ENCODE measurements around the gene RGS12. TPM values are rescaled to one million over a fixed set of nuclear protein-coding genes. Genes with fewer than 3 reads are reported as not detected.

RGS12 gene
- total and polyA plus RNA-seq, 2 experiments from 2014 or later = 8.0 to 19.0 TPM

DNA sequence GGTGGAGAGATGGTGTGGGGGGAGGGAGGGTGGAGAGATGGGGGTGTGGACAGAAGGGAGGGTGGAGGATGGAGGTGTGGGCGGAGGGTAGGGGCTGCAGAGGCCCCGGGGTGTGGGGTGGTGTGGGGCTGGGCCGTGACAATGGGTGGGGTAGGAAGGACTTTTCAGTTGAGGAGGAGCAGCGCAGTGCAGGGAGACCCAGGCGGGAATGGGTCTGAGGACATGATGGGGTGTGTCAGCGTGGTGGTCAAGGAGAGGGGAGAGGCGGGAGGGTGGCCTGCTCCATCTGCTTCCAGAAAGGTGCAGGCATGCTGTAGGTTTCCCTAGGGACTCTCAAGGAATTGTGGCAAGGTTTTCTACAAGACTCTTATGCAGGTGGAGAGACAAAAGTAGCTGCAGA, 48.9 kb downstream of the RGS12 start:
- TF ChIP-seq, protein P1, sequence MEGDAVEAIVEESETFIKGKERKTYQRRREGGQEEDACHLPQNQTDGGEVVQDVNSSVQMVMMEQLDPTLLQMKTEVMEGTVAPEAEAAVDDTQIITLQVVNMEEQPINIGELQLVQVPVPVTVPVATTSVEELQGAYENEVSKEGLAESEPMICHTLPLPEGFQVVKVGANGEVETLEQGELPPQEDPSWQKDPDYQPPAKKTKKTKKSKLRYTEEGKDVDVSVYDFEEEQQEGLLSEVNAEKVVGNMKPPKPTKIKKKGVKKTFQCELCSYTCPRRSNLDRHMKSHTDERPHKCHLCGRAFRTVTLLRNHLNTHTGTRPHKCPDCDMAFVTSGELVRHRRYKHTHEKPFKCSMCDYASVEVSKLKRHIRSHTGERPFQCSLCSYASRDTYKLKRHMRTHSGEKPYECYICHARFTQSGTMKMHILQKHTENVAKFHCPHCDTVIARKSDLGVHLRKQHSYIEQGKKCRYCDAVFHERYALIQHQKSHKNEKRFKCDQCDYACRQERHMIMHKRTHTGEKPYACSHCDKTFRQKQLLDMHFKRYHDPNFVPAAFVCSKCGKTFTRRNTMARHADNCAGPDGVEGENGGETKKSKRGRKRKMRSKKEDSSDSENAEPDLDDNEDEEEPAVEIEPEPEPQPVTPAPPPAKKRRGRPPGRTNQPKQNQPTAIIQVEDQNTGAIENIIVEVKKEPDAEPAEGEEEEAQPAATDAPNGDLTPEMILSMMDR (conservative IDR thresholded peaks at IDR 0.05; ENCODE audit: low read depth in 2 of 2) = no peak
- TF ChIP-seq NANOG (IDR thresholded peaks at IDR 0.05; ENCODE audit: borderline replicate concordance) = no peak
- TF ChIP-seq POLR2AphosphoS5 (IDR thresholded peaks at IDR 0.05; ENCODE audit: low read depth) = no peak
- no peak for TF ChIP-seq JUNB (IDR thresholded peaks at IDR 0.05; ENCODE audit: unreplicated experiment)
- TF ChIP-seq EZH2 (IDR thresholded peaks at IDR 0.05; ENCODE audit: low read depth, unreplicated experiment) = no peak
- TF ChIP-seq, protein P2, sequence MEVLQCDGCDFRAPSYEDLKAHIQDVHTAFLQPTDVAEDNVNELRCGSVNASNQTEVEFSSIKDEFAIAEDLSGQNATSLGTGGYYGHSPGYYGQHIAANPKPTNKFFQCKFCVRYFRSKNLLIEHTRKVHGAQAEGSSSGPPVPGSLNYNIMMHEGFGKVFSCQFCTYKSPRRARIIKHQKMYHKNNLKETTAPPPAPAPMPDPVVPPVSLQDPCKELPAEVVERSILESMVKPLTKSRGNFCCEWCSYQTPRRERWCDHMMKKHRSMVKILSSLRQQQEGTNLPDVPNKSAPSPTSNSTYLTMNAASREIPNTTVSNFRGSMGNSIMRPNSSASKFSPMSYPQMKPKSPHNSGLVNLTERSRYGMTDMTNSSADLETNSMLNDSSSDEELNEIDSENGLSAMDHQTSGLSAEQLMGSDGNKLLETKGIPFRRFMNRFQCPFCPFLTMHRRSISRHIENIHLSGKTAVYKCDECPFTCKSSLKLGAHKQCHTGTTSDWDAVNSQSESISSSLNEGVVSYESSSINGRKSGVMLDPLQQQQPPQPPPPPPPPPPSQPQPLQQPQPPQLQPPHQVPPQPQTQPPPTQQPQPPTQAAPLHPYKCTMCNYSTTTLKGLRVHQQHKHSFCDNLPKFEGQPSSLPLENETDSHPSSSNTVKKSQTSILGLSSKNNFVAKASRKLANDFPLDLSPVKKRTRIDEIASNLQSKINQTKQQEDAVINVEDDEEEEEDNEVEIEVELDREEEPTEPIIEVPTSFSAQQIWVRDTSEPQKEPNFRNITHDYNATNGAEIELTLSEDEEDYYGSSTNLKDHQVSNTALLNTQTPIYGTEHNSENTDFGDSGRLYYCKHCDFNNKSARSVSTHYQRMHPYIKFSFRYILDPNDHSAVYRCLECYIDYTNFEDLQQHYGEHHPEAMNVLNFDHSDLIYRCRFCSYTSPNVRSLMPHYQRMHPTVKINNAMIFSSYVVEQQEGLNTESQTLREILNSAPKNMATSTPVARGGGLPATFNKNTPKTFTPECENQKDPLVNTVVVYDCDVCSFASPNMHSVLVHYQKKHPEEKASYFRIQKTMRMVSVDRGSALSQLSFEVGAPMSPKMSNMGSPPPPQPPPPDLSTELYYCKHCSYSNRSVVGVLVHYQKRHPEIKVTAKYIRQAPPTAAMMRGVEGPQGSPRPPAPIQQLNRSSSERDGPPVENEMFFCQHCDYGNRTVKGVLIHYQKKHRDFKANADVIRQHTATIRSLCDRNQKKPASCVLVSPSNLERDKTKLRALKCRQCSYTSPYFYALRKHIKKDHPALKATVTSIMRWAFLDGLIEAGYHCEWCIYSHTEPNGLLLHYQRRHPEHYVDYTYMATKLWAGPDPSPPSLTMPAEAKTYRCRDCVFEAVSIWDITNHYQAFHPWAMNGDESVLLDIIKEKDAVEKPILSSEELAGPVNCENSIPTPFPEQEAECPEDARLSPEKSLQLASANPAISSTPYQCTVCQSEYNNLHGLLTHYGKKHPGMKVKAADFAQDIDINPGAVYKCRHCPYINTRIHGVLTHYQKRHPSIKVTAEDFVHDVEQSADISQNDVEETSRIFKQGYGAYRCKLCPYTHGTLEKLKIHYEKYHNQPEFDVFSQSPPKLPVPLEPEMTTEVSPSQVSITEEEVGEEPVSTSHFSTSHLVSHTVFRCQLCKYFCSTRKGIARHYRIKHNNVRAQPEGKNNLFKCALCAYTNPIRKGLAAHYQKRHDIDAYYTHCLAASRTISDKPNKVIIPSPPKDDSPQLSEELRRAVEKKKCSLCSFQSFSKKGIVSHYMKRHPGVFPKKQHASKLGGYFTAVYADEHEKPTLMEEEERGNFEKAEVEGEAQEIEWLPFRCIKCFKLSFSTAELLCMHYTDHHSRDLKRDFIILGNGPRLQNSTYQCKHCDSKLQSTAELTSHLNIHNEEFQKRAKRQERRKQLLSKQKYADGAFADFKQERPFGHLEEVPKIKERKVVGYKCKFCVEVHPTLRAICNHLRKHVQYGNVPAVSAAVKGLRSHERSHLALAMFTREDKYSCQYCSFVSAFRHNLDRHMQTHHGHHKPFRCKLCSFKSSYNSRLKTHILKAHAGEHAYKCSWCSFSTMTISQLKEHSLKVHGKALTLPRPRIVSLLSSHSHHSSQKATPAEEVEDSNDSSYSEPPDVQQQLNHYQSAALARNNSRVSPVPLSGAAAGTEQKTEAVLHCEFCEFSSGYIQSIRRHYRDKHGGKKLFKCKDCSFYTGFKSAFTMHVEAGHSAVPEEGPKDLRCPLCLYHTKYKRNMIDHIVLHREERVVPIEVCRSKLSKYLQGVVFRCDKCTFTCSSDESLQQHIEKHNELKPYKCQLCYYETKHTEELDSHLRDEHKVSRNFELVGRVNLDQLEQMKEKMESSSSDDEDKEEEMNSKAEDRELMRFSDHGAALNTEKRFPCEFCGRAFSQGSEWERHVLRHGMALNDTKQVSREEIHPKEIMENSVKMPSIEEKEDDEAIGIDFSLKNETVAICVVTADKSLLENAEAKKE (CRISPR knock-in tag; IDR thresholded peaks at IDR 0.05) = no peak
- TF ChIP-seq, protein P3, sequence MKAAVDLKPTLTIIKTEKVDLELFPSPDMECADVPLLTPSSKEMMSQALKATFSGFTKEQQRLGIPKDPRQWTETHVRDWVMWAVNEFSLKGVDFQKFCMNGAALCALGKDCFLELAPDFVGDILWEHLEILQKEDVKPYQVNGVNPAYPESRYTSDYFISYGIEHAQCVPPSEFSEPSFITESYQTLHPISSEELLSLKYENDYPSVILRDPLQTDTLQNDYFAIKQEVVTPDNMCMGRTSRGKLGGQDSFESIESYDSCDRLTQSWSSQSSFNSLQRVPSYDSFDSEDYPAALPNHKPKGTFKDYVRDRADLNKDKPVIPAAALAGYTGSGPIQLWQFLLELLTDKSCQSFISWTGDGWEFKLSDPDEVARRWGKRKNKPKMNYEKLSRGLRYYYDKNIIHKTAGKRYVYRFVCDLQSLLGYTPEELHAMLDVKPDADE (IDR thresholded peaks at IDR 0.05) = no peak
- TF ChIP-seq, protein P4, sequence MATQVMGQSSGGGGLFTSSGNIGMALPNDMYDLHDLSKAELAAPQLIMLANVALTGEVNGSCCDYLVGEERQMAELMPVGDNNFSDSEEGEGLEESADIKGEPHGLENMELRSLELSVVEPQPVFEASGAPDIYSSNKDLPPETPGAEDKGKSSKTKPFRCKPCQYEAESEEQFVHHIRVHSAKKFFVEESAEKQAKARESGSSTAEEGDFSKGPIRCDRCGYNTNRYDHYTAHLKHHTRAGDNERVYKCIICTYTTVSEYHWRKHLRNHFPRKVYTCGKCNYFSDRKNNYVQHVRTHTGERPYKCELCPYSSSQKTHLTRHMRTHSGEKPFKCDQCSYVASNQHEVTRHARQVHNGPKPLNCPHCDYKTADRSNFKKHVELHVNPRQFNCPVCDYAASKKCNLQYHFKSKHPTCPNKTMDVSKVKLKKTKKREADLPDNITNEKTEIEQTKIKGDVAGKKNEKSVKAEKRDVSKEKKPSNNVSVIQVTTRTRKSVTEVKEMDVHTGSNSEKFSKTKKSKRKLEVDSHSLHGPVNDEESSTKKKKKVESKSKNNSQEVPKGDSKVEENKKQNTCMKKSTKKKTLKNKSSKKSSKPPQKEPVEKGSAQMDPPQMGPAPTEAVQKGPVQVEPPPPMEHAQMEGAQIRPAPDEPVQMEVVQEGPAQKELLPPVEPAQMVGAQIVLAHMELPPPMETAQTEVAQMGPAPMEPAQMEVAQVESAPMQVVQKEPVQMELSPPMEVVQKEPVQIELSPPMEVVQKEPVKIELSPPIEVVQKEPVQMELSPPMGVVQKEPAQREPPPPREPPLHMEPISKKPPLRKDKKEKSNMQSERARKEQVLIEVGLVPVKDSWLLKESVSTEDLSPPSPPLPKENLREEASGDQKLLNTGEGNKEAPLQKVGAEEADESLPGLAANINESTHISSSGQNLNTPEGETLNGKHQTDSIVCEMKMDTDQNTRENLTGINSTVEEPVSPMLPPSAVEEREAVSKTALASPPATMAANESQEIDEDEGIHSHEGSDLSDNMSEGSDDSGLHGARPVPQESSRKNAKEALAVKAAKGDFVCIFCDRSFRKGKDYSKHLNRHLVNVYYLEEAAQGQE (IDR thresholded peaks at IDR 0.05; ENCODE audit: unreplicated experiment) = no peak
- TF ChIP-seq ZNF331 (CRISPR knock-in tag; IDR thresholded peaks at IDR 0.05; ENCODE audit: low read depth) = no peak
- no peak for TF ChIP-seq ZNF114 (CRISPR knock-in tag; IDR thresholded peaks at IDR 0.05)
- no peak for TF ChIP-seq EZH2phosphoT487 (IDR thresholded peaks at IDR 0.05; ENCODE audit: unreplicated experiment)
- TF ChIP-seq STAT1 (IDR thresholded peaks at IDR 0.05; ENCODE audit: unreplicated experiment) = no peak
- peak; percentile 42 for ATAC-seq
- Mint-ChIP-seq H3K27ac (no peak overlapping the region; the same call in 1 of the 2 replicates), H3K27me3 (ENCODE audit: insufficient read depth, low read depth, poor library complexity) (peaks cover 7% of the 10 kb centered on the region), H3K4me3 (no peak overlapping the region), H3K4me1 (peaks cover 19% of the 10 kb centered on the region), H3K36me3 (ENCODE audit: low read depth) (no peaks in the 10 kb centered on the region), H3K9me3 (no peaks in the 10 kb centered on the region)
- Histone ChIP-seq H2AFZ (no peak overlapping the region), H3K4me1 (ENCODE audit: insufficient read depth) (peaks cover 8% of the 10 kb centered on the region), H3K4me2 (peak overlapping the region; percentile 20), H3K4me3 (no peak overlapping the region), H4K20me1 (replicated peaks; ENCODE audit: insufficient read depth) (no peaks in the 10 kb centered on the region; the same call in 1 of the 2 replicates), H3F3A (replicated peaks; ENCODE audit: low read depth) (no peaks in the 10 kb centered on the region), H3K36me3 (ENCODE audit: insufficient read depth) (no peaks in the 10 kb centered on the region), H3K27ac (ENCODE audit: low read depth) (peak overlapping the region; percentile 50; the same call in 1 of the 2 replicates), H3K27me3 (ENCODE audit: insufficient read depth) (no peaks in the 10 kb centered on the region), H3K9me2 (ENCODE audit: insufficient read depth) (no peaks in the 10 kb centered on the region), H3K79me2 (replicated peaks; ENCODE audit: insufficient read depth) (peaks cover 3% of the 10 kb centered on the region; the same call in 1 of the 2 replicates)
- no peak for DNase-seq (ENCODE audit: low spot score)

All from GM23338 (cell line).